HepG2 (cell line): ENCODE results near the gene PAIP2. TPM values are rescaled to one million over a fixed set of nuclear protein-coding genes. Genes with fewer than 3 reads are reported as not detected.

ENCODE experiments used
- AGO2 ChIP-seq: fragments of 200-400 bp; formaldehyde crosslinking; optimal IDR thresholded peaks from 2 replicates; pipeline ENCODE3; 2017; ENCODE audit warnings: mild to moderate bottlenecking, low read depth, low read length, moderate library complexity
- CHD2 ChIP-seq: IDR thresholded peaks from 2 replicates; pipeline ENCODE4 v1.6.1; 2011; ENCODE audit warnings: low read depth, low read length, improper control_type of control experiment
- FOXJ3 ChIP-seq: sonication (generic); formaldehyde crosslinking; IDR thresholded peaks from 2 replicates; pipeline ENCODE4 v1.4.0; 2020; ENCODE audit warnings: missing genetic modification reagents, mild to moderate bottlenecking, borderline replicate concordance
- GFI1 ChIP-seq: sonication (generic); formaldehyde crosslinking; IDR thresholded peaks from 2 replicates; pipeline ENCODE4 v1.5.0; 2020; ENCODE audit warnings: missing genetic modification reagents, mild to moderate bottlenecking, borderline replicate concordance
- PTBP1 ChIP-seq: fragments of 200-400 bp; formaldehyde crosslinking; IDR thresholded peaks from 2 replicates; pipeline ENCODE4 v1.6.1; 2018; ENCODE audit warnings: low read length, low read depth; ENCODE audit not compliant: poor library complexity, severe bottlenecking
- SMARCC2 ChIP-seq: fragments of 450-650 bp; IDR thresholded peaks from 2 replicates; pipeline ENCODE4 v1.6.1; 2017; ENCODE audit warnings: antibody characterized with exemption, mild to moderate bottlenecking
- ZNF17 ChIP-seq: sonication (generic); formaldehyde crosslinking; IDR thresholded peaks from 2 replicates; pipeline ENCODE4 v1.5.0; 2020; ENCODE audit warnings: mild to moderate bottlenecking, missing genetic modification reagents
- ZNF225 ChIP-seq: sonication (generic); formaldehyde crosslinking; IDR thresholded peaks from 2 replicates; pipeline ENCODE4 v1.4.0; 2020; ENCODE audit warnings: mild to moderate bottlenecking, missing genetic modification reagents
- ZNF709 ChIP-seq: sonication (generic); formaldehyde crosslinking; IDR thresholded peaks from 2 replicates; pipeline ENCODE4 v1.5.0; 2020; ENCODE audit warnings: mild to moderate bottlenecking, missing genetic modification reagents
- polyA plus RNA-seq, 8 experiments: library from polyadenylated mRNA; depleted of rRNA in 3 of 8; stranded (reverse) in 7 of 8; unstranded in 1 of 8; fragments of >200 nt; fragmentation: Illumina TruSeq in 4 of 8; extraction: Trizol in 4 of 8; gene quantifications; 2 replicates each; pipeline versions ENCODE4 v1.2.1 to v1.2.3, GENCODE V29; 2011 to 2016; ENCODE audit warnings: low read depth in 4 of 8, missing spikeins in 1 of 8, mixed read lengths in 1 of 8; ENCODE audit not compliant: insufficient read depth in 1 of 8
- total RNA-seq, 5 experiments: library from RNA; depleted of rRNA; stranded (reverse); fragments of >200 nt; fragmentation: Illumina TruSeq; extraction: Trizol; gene quantifications; 2 replicates each; pipeline ENCODE4 v1.2.3, GENCODE V29; 2016; ENCODE audit warnings: low read depth in 1 of 5
- TF ChIP-seq, protein P1 (sequence below): sonication (generic); formaldehyde crosslinking; IDR thresholded peaks from 2 replicates; pipeline ENCODE4 v1.9.0; 2021; ENCODE audit warnings: missing genetic modification reagents, borderline replicate concordance
- TF ChIP-seq, protein P2 (sequence below): sonication (generic); formaldehyde crosslinking; IDR thresholded peaks from 2 replicates; pipeline ENCODE4 v1.5.0; 2020; ENCODE audit warnings: mild to moderate bottlenecking, missing genetic modification reagents, borderline replicate concordance
- TF ChIP-seq, protein P3 (sequence below): sonication (generic); formaldehyde crosslinking; IDR thresholded peaks from 2 replicates; pipeline ENCODE4 v1.4.0; 2020; ENCODE audit warnings: missing genetic modification reagents, borderline replicate concordance
- TF ChIP-seq, protein P4 (sequence below): sonication (generic); formaldehyde crosslinking; IDR thresholded peaks from 2 replicates; pipeline ENCODE4 v1.4.0; 2020; ENCODE audit warnings: missing genetic modification reagents; ENCODE audit errors: not compliant biosample characterization

The PAIP2 gene
- total and polyA plus RNA-seq, 2 of the 13 experiments (the other 11 are each of a cell fraction or from before 2014, with no cell fraction given): 61.5 to 76.3 TPM

DNA sequence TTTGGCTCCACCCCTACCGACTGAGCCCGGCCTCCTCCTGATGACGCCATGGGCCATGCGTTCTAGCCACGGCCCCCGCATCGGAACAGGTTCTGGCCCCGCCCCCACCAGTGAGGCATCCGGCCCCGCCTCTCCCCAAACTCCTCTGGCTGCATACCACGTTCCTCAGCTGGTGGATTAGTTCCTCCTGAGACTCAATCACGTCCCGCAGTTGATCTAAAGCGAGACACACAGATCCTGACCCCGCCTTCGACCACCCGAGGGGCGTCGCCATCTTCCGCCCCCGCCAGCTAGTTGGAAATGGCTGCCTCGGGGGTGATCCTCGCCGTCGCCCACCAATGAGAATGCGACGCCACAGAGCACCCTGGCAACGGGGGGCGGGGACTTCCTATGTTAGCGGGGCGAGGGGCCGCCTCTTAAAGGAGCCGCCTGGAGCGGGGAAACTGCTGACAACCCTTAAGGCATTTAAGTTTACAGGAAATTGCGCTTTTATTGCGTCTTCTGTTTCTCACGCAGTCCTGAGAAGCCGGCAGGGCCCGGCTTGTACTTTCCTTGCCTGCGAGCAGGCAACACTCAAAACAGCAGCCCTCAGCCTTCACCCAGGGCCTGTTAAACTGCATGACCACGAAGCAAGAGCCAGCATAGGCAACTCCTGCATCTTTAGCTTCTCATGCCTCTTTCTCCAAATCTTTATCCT is 62.3 kb downstream of the PAIP2 start, which contains the start of gene SPATA24 (continued):
- TF ChIP-seq AGO2: no peak
- TF ChIP-seq, protein P1, sequence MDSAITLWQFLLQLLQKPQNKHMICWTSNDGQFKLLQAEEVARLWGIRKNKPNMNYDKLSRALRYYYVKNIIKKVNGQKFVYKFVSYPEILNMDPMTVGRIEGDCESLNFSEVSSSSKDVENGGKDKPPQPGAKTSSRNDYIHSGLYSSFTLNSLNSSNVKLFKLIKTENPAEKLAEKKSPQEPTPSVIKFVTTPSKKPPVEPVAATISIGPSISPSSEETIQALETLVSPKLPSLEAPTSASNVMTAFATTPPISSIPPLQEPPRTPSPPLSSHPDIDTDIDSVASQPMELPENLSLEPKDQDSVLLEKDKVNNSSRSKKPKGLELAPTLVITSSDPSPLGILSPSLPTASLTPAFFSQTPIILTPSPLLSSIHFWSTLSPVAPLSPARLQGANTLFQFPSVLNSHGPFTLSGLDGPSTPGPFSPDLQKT (CRISPR knock-in tag): no peak
- no peak for TF ChIP-seq PTBP1
- TF ChIP-seq FOXJ3 (CRISPR knock-in tag): no peak
- TF ChIP-seq, protein P2, sequence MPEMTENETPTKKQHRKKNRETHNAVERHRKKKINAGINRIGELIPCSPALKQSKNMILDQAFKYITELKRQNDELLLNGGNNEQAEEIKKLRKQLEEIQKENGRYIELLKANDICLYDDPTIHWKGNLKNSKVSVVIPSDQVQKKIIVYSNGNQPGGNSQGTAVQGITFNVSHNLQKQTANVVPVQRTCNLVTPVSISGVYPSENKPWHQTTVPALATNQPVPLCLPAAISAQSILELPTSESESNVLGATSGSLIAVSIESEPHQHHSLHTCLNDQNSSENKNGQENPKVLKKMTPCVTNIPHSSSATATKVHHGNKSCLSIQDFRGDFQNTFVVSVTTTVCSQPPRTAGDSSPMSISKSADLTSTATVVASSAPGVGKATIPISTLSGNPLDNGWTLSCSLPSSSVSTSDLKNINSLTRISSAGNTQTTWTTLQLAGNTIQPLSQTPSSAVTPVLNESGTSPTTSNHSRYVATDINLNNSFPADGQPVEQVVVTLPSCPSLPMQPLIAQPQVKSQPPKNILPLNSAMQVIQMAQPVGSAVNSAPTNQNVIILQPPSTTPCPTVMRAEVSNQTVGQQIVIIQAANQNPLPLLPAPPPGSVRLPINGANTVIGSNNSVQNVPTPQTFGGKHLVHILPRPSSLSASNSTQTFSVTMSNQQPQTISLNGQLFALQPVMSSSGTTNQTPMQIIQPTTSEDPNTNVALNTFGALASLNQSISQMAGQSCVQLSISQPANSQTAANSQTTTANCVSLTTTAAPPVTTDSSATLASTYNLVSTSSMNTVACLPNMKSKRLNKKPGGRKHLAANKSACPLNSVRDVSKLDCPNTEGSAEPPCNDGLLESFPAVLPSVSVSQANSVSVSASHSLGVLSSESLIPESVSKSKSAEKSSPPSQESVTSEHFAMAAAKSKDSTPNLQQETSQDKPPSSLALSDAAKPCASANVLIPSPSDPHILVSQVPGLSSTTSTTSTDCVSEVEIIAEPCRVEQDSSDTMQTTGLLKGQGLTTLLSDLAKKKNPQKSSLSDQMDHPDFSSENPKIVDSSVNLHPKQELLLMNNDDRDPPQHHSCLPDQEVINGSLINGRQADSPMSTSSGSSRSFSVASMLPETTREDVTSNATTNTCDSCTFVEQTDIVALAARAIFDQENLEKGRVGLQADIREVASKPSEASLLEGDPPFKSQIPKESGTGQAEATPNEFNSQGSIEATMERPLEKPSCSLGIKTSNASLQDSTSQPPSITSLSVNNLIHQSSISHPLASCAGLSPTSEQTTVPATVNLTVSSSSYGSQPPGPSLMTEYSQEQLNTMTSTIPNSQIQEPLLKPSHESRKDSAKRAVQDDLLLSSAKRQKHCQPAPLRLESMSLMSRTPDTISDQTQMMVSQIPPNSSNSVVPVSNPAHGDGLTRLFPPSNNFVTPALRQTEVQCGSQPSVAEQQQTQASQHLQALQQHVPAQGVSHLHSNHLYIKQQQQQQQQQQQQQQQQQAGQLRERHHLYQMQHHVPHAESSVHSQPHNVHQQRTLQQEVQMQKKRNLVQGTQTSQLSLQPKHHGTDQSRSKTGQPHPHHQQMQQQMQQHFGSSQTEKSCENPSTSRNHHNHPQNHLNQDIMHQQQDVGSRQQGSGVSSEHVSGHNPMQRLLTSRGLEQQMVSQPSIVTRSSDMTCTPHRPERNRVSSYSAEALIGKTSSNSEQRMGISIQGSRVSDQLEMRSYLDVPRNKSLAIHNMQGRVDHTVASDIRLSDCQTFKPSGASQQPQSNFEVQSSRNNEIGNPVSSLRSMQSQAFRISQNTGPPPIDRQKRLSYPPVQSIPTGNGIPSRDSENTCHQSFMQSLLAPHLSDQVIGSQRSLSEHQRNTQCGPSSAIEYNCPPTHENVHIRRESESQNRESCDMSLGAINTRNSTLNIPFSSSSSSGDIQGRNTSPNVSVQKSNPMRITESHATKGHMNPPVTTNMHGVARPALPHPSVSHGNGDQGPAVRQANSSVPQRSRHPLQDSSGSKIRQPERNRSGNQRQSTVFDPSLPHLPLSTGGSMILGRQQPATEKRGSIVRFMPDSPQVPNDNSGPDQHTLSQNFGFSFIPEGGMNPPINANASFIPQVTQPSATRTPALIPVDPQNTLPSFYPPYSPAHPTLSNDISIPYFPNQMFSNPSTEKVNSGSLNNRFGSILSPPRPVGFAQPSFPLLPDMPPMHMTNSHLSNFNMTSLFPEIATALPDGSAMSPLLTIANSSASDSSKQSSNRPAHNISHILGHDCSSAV (CRISPR knock-in tag): no peak
- TF ChIP-seq ZNF709 (CRISPR knock-in tag): no peak; the same call in 1 of the 2 replicates
- no peak for TF ChIP-seq CHD2
- no peak for TF ChIP-seq SMARCC2
- TF ChIP-seq, protein P3, sequence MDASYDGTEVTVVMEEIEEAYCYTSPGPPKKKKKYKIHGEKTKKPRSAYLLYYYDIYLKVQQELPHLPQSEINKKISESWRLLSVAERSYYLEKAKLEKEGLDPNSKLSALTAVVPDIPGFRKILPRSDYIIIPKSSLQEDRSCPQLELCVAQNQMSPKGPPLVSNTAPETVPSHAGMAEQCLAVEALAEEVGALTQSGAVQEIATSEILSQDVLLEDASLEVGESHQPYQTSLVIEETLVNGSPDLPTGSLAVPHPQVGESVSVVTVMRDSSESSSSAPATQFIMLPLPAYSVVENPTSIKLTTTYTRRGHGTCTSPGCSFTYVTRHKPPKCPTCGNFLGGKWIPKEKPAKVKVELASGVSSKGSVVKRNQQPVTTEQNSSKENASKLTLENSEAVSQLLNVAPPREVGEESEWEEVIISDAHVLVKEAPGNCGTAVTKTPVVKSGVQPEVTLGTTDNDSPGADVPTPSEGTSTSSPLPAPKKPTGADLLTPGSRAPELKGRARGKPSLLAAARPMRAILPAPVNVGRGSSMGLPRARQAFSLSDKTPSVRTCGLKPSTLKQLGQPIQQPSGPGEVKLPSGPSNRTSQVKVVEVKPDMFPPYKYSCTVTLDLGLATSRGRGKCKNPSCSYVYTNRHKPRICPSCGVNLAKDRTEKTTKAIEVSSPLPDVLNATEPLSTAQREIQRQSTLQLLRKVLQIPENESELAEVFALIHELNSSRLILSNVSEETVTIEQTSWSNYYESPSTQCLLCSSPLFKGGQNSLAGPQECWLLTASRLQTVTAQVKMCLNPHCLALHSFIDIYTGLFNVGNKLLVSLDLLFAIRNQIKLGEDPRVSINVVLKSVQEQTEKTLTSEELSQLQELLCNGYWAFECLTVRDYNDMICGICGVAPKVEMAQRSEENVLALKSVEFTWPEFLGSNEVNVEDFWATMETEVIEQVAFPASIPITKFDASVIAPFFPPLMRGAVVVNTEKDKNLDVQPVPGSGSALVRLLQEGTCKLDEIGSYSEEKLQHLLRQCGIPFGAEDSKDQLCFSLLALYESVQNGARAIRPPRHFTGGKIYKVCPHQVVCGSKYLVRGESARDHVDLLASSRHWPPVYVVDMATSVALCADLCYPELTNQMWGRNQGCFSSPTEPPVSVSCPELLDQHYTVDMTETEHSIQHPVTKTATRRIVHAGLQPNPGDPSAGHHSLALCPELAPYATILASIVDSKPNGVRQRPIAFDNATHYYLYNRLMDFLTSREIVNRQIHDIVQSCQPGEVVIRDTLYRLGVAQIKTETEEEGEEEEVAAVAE (CRISPR knock-in tag): no peak
- TF ChIP-seq GFI1 (CRISPR knock-in tag): no peak; the same call in 1 of the 2 replicates
- TF ChIP-seq ZNF17 (CRISPR knock-in tag): no peak
- peak; percentile 78; the same call in 1 of the 2 replicates for TF ChIP-seq ZNF225 (CRISPR knock-in tag)
- TF ChIP-seq, protein P4, sequence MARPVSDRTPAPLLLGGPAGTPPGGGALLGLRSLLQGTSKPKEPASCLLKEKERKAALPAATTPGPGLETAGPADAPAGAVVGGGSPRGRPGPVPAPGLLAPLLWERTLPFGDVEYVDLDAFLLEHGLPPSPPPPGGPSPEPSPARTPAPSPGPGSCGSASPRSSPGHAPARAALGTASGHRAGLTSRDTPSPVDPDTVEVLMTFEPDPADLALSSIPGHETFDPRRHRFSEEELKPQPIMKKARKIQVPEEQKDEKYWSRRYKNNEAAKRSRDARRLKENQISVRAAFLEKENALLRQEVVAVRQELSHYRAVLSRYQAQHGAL: no peak
